ENCODE data around the gene MS4A6E.
"Not testable (repeated sequence)": the region's sequence is repeated elsewhere in the genome, so short reads cannot be mapped to it uniquely, and the experiment has no call there.

The MS4A6E gene

DNA sequence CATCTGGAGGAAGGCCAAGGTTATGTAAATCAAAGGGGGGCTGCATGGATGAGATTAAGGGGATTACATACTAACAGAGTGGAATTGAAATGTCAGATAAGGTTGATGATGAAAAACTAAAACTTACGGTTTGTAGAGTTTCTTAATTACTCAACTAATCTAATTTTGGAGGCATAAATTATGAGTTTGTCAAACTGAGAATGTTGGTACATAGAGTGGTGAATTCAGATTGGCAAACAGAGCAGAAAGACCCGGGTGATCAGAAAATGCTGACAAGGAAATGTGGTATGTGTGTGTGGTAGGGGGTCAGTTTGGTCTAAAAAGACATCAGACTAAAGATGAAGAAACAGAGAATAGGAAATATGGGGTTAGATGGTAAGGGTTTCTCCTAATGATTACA lies 11.0 kb downstream of the MS4A6E start:
- no peak for DNase-seq

DNA sequence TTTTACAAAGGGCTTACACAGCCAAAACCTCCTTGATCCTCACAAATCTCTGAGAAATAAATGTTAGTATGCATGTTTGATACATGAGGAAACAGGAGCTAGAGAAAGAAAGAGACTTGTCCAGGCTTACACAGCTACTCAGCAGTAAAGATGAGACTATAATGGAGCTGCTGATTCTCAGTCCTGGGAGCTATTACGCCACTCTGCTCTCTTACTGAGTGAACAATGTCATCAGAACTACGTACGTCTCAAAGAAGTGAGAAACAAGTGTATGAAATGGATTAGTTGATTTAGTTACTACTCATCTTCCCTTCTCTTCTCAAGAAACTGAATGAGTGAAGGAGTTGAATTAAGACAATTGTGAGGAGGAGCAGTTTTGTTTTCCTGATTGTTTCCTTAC lies 12.3 kb downstream of the MS4A6E start:
- no peak for DNase-seq

DNA sequence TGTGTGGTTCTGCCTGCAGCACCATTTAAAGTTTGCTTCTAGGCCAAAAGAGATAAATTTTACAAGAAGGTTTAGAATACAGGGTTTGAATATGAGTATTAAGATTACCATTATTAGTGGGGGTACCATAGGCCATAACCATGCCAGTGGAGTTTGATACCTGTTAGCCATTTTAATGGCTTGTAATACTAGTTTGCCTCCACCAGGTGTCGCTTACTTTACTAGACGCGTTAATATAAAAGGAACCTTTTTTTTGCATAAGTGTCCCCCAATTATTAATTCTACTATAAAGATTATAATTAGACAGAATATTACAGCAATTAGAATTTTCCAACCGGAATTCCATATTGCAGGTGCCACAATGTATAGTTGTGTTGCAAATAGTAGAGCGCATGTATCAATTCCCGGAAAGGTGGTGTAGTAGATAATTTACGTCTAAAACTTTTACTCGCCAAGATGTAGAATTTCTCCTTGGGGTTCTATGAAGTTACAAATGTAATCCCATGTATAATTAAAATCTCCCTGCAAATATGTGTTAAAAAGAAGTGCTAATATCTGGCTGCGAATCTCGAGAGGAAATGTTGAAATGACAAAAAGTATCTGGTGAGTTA lies 16.1 kb downstream of the MS4A6E start:
- DNase-seq: no peak

DNA sequence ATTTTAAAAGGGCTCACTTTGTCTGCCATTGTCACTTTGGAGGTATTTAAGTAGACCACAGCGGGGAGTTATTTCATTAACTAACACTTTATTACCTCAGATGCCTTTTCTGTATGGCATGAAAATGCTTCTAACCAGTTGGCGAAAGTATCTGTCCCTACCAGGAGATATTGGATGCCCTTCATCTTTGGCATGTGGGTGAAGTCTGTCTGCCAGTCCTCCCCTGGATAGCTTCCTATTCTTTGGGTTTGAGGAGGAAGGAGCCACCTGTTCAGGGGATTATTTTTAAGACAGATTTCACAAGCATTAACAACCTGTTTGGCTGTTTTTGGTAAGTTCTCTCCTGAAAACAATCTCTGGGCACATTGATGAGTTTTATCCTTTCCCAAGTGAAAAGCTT lies 17.1 kb downstream of the MS4A6E start:
- DNase-seq: no peak

DNA sequence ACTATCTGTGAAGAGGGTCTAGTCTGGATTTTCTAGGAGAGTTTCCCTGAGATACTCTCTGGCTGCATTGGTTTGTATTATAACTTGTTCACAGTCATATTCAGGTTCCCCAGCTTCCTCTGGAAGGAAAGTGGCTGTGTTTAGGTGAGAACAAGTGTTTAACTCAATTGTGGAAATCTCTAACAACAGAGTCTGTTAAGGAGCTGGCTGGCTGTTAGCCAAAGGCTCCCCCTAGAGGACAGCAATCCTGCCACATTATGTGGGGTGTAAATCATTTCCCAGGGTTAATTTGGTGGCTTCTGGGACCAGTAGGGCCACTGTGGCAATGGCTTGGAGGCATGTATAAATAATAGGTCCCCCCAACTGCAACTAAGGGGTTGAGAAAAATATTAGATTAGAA lies 18.4 kb downstream of the MS4A6E start:
- peak; percentile 8 for DNase-seq

GRCh38 chr11:60347084-60347797 lies 20.2 kb downstream of the MS4A6E start:
- no peak for DNase-seq

- DNase-seq: no peak
These were observed 21.1 kb downstream of the MS4A6E start for GRCh38 chr11:60348116-60348515.

- no peak for DNase-seq
These were observed 22.9 kb downstream of the MS4A6E start for GRCh38 chr11:60349990-60350389.

GRCh38 chr11:60357771-60358170 lies 30.7 kb downstream of the MS4A6E start:
- DNase-seq: no peak

- no peak for DNase-seq
These were observed 33.6 kb downstream of the MS4A6E start for GRCh38 chr11:60360621-60361020.

DNA sequence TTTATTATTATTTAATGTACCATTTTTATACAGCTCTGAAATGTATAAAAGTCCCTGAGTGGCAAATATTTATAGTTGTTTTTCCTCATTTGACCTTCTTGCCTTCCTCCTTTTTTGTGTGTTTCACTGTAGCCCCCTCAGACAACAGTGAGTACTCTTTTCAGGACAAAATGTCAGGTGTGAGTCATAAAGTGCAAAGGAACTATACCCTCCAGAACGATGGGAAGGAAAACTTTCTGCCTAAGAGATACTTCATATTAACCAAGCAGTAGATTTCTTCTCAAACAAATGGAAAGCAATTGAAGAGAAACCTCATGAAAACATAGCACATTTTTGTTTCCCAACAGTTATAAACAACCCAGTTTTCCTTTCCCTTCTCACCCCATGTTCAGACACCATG lies 35.2 kb downstream of the MS4A6E start:
- no peak for DNase-seq

GRCh38 chr11:60363542-60364470 lies 36.8 kb downstream of the MS4A6E start:
- peak; percentile 62 for DNase-seq

GRCh38 chr11:60366262-60366904 lies 39.3 kb downstream of the MS4A6E start:
- DNase-seq: not testable (repeated sequence)

DNA sequence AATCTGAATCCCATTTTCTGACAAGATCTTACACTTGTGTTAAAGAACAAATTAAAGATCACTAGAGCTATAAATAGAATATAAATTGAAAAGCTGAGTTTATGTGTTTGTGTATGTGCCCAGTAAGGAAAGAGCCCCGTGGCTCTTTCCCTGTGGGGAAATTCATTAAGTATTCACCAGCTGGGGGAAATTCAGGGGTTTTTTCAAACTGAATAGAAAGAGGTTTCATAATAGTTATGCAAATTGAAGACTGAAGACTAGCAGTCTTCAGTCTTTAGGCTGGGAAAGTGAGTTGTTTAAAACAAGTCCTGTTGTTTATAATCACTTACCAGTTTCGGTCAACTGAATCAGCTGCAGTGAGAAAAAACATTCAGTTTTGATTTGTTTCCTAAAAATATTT lies 40.0 kb downstream of the MS4A6E start:
- DNase-seq: peak; percentile 18

GRCh38 chr11:60367896-60368295 lies 40.8 kb downstream of the MS4A6E start:
- no peak for DNase-seq

GRCh38 chr11:60370252-60370810 lies 43.3 kb downstream of the MS4A6E start:
- DNase-seq: no peak

- DNase-seq: no peak
These were observed 43.8 kb downstream of the MS4A6E start for GRCh38 chr11:60370811-60371298.

GRCh38 chr11:60371386-60371785 lies 44.3 kb downstream of the MS4A6E start:
- no peak for DNase-seq

DNA sequence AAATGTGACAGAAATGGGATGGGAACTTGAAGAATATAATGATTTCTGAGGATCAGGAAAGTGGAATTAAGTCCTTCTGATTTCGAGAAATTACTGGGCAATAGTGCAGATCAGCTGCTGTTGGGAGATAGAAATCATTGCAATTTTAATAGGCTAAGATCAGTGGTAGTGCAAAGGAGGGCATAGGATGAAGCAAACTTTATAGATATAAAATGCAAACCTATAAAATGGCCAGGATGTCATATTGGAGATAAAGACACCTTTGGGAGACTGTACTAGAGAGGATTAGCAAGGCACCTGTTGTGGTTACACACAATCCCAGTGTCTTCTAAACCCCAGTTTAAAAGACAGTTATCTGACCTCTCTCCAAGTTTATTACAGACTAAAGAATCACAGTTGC lies 44.8 kb downstream of the MS4A6E start:
- no peak for DNase-seq

DNA sequence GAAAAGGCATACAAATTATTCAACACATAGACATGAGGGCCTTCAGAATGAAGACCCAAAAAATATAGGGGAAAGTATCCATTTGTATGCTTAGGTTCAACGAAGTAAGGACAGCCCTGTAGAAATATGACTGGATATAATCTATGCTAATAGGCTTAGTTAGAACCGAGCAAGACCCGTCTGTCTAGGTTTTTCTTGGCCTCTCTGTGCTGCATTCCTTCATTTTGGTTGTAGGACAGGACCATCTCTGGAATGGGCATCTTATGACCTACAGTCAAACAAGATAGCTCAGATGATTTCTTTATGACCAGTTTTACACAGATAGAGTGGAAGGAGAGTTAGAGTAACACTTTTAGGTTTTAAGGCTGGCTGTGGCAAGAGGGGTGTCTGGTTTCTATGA lies 45.7 kb downstream of the MS4A6E start:
- no peak for DNase-seq

GRCh38 chr11:60375316-60375715 lies 48.3 kb downstream of the MS4A6E start:
- no peak for DNase-seq

GRCh38 chr11:60376601-60377000 lies 49.5 kb downstream of the MS4A6E start:
- DNase-seq: no peak

All from CD4-positive, alpha-beta T cell treated with Interferon gamma for 1 hour (primary cell).